Measurements from ENCODE around the gene TOX2. TPM values are rescaled to one million over a fixed set of nuclear protein-coding genes. Genes with fewer than 3 reads are reported as not detected.

Gene TOX2
- total RNA-seq, 1 experiment from 2014 or later, result 1.7 TPM

DNA sequence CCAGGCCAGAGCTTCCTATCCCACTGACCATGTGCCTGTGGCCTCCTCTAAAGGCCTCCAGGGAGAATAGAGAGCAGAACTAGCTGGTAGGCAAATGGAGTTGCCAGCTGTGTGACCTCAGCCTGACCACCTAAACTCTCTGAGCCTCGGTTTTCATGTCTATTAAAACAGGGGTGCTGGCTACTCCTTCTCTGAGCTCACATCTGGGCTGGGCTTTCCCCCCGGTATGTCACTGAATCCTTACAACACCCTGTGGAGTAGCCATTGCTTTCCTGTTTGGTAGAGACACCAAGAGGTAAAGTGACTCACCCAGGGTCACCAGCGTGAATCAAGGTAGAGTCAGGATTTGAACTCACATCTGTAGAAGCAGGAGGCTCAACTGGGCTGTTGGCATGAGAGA, 140.2 kb downstream of the TOX2 start:
- Mint-ChIP-seq H3K4me1 (peaks cover 11 to 14% of the 10 kb centered on the region in 2 experiments), H3K36me3 (ENCODE audit: insufficient read depth in 1 of 3, low read depth in 3 of 3) (peaks cover 0 to 9% (median 2%) of the 10 kb centered on the region in 3 experiments; a peak in 3 of 7 replicates), H3K27ac (no peak overlapping the region), H3K27me3 (ENCODE audit: low read depth) (no peaks in the 10 kb centered on the region), H3K4me3 (no peak overlapping the region), H3K9me3 (peaks cover 0 to 6% of the 10 kb centered on the region in 2 experiments; a peak in 2 of 5 replicates)
- H3K14ac ChIP-seq (ENCODE audit: insufficient read depth, low read length), result no peak overlapping the region
- H3K23me2 ChIP-seq (ENCODE audit: insufficient read length, low read depth, low read length, poor library complexity, severe bottlenecking), result no peaks in the 10 kb centered on the region
- no peaks in the 10 kb centered on the region for H3K79me1 ChIP-seq (ENCODE audit: insufficient read depth, low read depth, low read length, poor library complexity, severe bottlenecking)
- H4K91ac ChIP-seq (ENCODE audit: insufficient read length, low read depth, low read length), result no peak overlapping the region
- no peak overlapping the region for H2BK12ac ChIP-seq (ENCODE audit: insufficient read length, low read depth, low read length)
- H2BK5ac ChIP-seq (ENCODE audit: insufficient read length, low read length), result no peak overlapping the region
- no peak overlapping the region for H3K23ac ChIP-seq (ENCODE audit: insufficient read length, low read depth, low read length)
- no peaks in the 10 kb centered on the region for H4K20me1 ChIP-seq (ENCODE audit: control insufficient read depth, insufficient read depth, insufficient read length)
- H3K4ac ChIP-seq (ENCODE audit: low read depth, low read length), result no peak overlapping the region
- no peaks in the 10 kb centered on the region for H3K9me3 ChIP-seq (ENCODE audit: control insufficient read depth, low read depth, low read length)
- no peak overlapping the region for H3K18ac ChIP-seq (ENCODE audit: insufficient read length, low read depth, low read length)
- no peak overlapping the region for H2BK20ac ChIP-seq (ENCODE audit: low read depth, low read length, poor library complexity, severe bottlenecking)
- TF ChIP-seq, protein P1, sequence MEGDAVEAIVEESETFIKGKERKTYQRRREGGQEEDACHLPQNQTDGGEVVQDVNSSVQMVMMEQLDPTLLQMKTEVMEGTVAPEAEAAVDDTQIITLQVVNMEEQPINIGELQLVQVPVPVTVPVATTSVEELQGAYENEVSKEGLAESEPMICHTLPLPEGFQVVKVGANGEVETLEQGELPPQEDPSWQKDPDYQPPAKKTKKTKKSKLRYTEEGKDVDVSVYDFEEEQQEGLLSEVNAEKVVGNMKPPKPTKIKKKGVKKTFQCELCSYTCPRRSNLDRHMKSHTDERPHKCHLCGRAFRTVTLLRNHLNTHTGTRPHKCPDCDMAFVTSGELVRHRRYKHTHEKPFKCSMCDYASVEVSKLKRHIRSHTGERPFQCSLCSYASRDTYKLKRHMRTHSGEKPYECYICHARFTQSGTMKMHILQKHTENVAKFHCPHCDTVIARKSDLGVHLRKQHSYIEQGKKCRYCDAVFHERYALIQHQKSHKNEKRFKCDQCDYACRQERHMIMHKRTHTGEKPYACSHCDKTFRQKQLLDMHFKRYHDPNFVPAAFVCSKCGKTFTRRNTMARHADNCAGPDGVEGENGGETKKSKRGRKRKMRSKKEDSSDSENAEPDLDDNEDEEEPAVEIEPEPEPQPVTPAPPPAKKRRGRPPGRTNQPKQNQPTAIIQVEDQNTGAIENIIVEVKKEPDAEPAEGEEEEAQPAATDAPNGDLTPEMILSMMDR (conservative IDR thresholded peaks at IDR 0.05), result no peak
- no peaks in the 10 kb centered on the region for H3K27me3 ChIP-seq (ENCODE audit: insufficient read depth, low read length)
- H3K9ac ChIP-seq (ENCODE audit: extremely low read depth, insufficient read length, low read length), result no peak overlapping the region
- no peak overlapping the region for H3T11ph ChIP-seq (ENCODE audit: low read length)
- H2BK120ac ChIP-seq (ENCODE audit: low read depth, low read length, poor library complexity, severe bottlenecking), result no peak overlapping the region
- H3K4me2 ChIP-seq (ENCODE audit: insufficient read depth, insufficient read length, low read length), result no peak overlapping the region
- WGBS (ENCODE audit: extremely low coverage, insufficient read length, low lambda C conversion rate), result no CpG with 5 or more reads among the region's 3 CpGs
- H3K56ac ChIP-seq (ENCODE audit: insufficient read length, low read depth, low read length), result no peak overlapping the region
- no peak overlapping the region for H2BK15ac ChIP-seq (ENCODE audit: low read depth, low read length)
- H4K5ac ChIP-seq (ENCODE audit: insufficient read length, low read depth, low read length), result no peak overlapping the region
- no peak for DNase-seq
- no peak overlapping the region for H2AFZ ChIP-seq (ENCODE audit: low read length)
- no peak overlapping the region for H4K8ac ChIP-seq (replicated peaks; ENCODE audit: insufficient read length, low read depth, low read length)
- no peaks in the 10 kb centered on the region for H3K79me2 ChIP-seq (ENCODE audit: insufficient read depth, low read length)
- no peak overlapping the region for H3K27ac ChIP-seq (ENCODE audit: insufficient read length, low read depth, low read length)
- no peak overlapping the region for H2AK5ac ChIP-seq (ENCODE audit: insufficient read length, low read length)
- H3K4me1 ChIP-seq (ENCODE audit: insufficient read depth, low read length), result no peaks in the 10 kb centered on the region; the same call in 1 of the 2 replicates
